Right lobe of liver (tissue), 6 donors: ENCODE data around the gene ACBD6. TPM values are rescaled to one million over a fixed set of nuclear protein-coding genes. Genes with fewer than 3 reads are reported as not detected.

ENCODE experiments used
- ATAC-seq, 4 donors: fragments of 200-7000 bp; cut with Tn5 transposase; one replicate each; pipeline ENCODE4 v1.9.1; 2020; ENCODE audit warnings: mild to moderate bottlenecking in 4 of 4, moderate library complexity in 4 of 4
- DNase-seq, 3 donors: peaks; one replicate each; pipeline ENCODE4 v3.0.0-alpha.2; 2020
- H3K27ac ChIP-seq, 3 donors: fragments of 200-600 bp; one replicate each; pipeline ENCODE4 v1.8.0; 2022
- H3K27me3 ChIP-seq, 2 donors: fragments of 200-600 bp; one replicate each; pipeline ENCODE4 v1.8.0; 2022
- H3K36me3 ChIP-seq, 4 donors: fragments of 200-600 bp; sonication (generic) in 1 of 4; one replicate each; pipeline versions ENCODE4 v1.5.1 to v1.8.0; 2017 to 2022; ENCODE audit warnings: control low read depth in 1 of 4
- H3K4me1 ChIP-seq, 4 donors: fragments of 200-600 bp; sonication (generic) in 1 of 4; one replicate each; pipeline versions ENCODE4 v1.5.1 to v1.8.0; 2017 to 2022; ENCODE audit warnings: control low read depth in 1 of 4
- H3K4me3 ChIP-seq, 3 donors: fragments of 200-600 bp; one replicate each; pipeline ENCODE4 v1.8.0; 2022
- H3K9me3 ChIP-seq, 4 donors: fragments of 200-600 bp; sonication (generic) in 1 of 4; one replicate each; pipeline versions ENCODE4 v1.5.1 to v1.8.0; 2017 to 2022; ENCODE audit warnings: control low read depth in 1 of 4
- POLR2A ChIP-seq: fragments of 450-650 bp; IDR thresholded peaks from one replicate; pipeline ENCODE4 v1.6.1; 2017; ENCODE audit warnings: antibody characterized with exemption, mild to moderate bottlenecking
- WGBS: methylation state at CpG from one replicate; pipeline ENCODE4 v1.1.6; 2018; ENCODE audit warnings: low coverage, low lambda C conversion rate; ENCODE audit not compliant: insufficient coverage; ENCODE audit errors: missing lambda C conversion rate; 5-methylcytosine and 5-hydroxymethylcytosine counted together
- intact Hi-C, 2 donors: fragments of 100-400 bp; cut with DNase I; formaldehyde crosslinking; loops; one replicate each; pipeline versions ENCODE4 v1.11.2 to v1.14.1; 2022
- total RNA-seq, 6 experiments: library from RNA; depleted of rRNA in 2 of 6; stranded (reverse); fragments of >200 nt in 2 of 6; fragmentation: NEBNext Ultra II Directional in 3 of 6; extraction: Animal tissue kit (Norgen Biotek cat#: 25700) in 3 of 6; gene quantifications; one replicate each; pipeline versions ENCODE4 v1.1.0 to v1.2.4, GENCODE V29; 2016 to 2023
- TF ChIP-seq, protein P1 (sequence below), 4 donors: fragments of 200-600 bp in 3 of 4; fragments of 450-650 bp in 1 of 4; IDR thresholded peaks; one replicate each; pipeline versions ENCODE4 v1.5.1 to v1.8.0; 2016 to 2022; ENCODE audit warnings: antibody characterized with exemption in 4 of 4, mild to moderate bottlenecking in 2 of 4
- donor health status: DM: no; HTN: yes; CAD: no.
- donor health status: DM: no; HTN: no; CAD: no.
- donor health status: DM: no; HTN: no; CAD: no.
- donor health status: DM: no; HTN: yes; CAD: no.
- donor health status: DM: no; HTN: yes; CAD: no.

ACBD6 gene
- total RNA-seq, 6 experiments from 2014 or later: 9.5 to 18.9 (median 11.5) TPM

DNA sequence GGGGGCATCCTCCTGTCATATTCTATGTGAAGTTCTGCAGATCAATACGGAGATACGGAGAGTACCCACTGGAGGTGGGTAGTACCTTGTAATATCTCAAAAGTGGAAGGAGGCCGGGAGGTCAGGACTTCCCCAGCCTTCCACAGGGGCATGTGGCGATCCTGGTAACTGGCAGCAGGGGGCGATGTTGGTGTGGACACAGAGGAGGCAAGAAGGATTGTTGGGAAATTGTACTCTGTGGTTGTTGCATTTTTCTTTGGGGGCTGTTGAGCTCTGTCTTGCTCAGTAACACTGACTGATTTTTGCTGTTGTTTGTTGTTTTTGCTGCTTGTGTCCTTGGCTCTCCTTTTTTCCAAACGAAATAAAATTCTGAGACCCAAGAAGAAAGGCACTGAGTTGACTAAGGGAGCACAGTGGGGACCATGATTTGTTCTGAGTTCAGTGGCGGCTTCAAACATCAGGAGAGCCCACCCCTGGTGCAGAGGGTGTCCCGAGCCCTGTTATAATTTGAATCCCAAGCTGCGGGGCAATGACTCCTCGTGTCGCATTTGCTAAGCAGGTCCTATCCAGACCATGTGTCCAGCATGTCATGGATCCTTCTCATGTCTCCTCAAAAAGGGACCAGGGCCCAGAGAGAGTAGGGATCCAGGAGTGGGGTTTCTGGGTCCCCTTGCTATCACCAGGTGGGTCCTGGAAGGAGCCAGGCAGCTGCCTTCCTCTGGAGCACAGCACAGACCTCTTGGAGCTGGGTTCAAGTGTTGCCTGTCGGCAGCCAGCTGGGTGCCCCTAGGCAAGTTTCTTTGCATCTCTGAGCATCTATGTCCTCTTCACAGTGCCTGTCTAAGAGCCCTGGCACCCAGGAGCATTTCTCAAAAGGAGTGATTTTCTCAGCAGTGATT lies 249.5 kb downstream of the ACBD6 start:
- H3K36me3 ChIP-seq: no peaks in the 10 kb centered on the region
- TF ChIP-seq, protein P1, sequence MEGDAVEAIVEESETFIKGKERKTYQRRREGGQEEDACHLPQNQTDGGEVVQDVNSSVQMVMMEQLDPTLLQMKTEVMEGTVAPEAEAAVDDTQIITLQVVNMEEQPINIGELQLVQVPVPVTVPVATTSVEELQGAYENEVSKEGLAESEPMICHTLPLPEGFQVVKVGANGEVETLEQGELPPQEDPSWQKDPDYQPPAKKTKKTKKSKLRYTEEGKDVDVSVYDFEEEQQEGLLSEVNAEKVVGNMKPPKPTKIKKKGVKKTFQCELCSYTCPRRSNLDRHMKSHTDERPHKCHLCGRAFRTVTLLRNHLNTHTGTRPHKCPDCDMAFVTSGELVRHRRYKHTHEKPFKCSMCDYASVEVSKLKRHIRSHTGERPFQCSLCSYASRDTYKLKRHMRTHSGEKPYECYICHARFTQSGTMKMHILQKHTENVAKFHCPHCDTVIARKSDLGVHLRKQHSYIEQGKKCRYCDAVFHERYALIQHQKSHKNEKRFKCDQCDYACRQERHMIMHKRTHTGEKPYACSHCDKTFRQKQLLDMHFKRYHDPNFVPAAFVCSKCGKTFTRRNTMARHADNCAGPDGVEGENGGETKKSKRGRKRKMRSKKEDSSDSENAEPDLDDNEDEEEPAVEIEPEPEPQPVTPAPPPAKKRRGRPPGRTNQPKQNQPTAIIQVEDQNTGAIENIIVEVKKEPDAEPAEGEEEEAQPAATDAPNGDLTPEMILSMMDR (IDR thresholded peaks at IDR 0.05): peak; percentile 84 to 85 (median 85)
- TF ChIP-seq POLR2A: no peak
- peak; percentile 78 to 82 (median 81) for DNase-seq
- H3K27ac ChIP-seq: no peak overlapping the region
- ATAC-seq: peak; percentile 80 to 94 (median 90)
- no peaks in the 10 kb centered on the region for H3K27me3 ChIP-seq
- H3K4me3 ChIP-seq: no peak overlapping the region
- no peaks in the 10 kb centered on the region for H3K4me1 ChIP-seq
- WGBS: 41% methylated on average over 6 of the region's 12 CpGs
- intact Hi-C loops: loop anchor here (5.0 to 10.0 kb wide), 3 partner anchors 162 to 232 kb away; no protein-coding TSS in a partner anchor
- H3K9me3 ChIP-seq: no peaks in the 10 kb centered on the region

DNA sequence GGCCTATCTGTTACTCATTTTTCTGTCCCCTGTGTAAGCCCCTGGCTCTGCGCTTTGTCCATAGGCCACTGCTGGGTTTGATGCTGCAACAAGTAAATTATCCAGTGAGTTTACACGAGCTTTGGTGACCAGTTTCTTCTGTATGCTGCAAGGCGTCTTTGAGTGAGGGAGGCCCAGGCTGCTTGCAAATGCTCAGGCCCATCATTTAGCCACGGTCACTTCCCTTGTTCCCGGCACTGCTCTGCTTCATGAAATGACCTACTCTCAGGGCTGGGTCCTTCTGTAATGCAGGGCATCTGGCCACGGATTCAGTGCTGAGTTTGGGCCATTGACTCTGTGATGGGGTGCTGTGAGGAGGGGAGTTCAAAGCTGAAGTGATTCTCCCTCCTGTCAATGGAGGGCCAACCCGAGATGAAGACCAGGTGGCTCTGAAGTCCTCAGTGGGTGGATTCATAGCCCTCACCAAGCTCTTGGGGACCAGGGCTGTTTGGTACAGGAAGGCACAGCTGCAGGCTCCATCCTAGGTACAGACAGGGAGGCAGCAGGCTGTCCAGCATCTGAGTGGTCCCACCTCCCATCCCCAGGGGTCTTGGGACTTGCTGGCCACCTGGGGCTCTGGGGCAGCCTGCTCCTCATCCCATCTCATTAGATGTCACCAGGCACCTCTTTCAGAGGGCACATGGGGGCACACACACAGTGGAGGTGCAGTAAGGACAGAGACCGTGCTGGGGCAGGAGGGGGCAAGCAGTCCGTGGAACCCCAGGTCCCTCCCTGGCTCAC lies 250.7 kb downstream of the ACBD6 start:
- TF ChIP-seq, protein P1 (IDR thresholded peaks at IDR 0.05): no peak
- TF ChIP-seq POLR2A: no peak
- 67% methylated on average over 5 of the region's 9 CpGs for WGBS
- DNase-seq (peak in 1 of 3 donors; percentile 18), ATAC-seq (no peak)
- Histone ChIP-seq H3K27me3 (no peaks in the 10 kb centered on the region), H3K9me3 (no peaks in the 10 kb centered on the region), H3K36me3 (no peaks in the 10 kb centered on the region), H3K4me1 (no peaks in the 10 kb centered on the region), H3K4me3 (no peak overlapping the region), H3K27ac (no peak overlapping the region)
- intact Hi-C loops: loop anchor here (5.0 to 10.0 kb wide), 3 partner anchors 163 to 233 kb away; no protein-coding TSS in a partner anchor

DNA sequence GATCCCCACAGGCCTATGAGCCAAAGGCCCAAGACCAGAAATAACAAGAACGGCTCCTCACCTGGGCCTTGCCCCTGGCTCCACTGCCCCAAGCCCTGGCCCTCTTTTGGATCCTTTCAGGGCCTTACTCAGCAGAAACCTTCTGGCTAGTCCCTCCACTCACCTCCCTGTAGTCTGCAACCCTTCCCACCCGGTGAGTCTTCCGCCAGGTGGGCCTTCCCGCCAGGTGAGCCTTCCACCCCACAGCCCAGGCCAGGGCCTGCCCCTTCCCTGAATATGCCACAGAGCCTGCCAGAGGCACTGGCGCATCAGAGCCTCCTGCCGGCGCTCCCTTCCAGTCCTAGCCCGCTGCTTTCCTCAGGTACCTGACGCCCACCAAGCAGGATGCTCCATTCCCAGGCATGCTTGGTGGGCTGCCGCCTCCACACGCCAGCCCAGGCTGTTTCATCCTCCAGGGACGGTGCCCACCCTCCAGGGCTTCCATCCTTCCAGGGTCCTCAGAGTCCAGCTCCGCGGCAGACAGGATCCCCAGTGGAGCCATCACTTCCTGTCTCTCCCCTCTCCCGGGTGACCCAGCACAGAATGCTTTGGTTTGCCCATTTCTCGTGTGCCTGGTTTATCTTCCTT lies 251.4 kb downstream of the ACBD6 start:
- no peaks in the 10 kb centered on the region for H3K36me3 ChIP-seq
- TF ChIP-seq, protein P1 (IDR thresholded peaks at IDR 0.05): no peak
- TF ChIP-seq POLR2A: no peak
- no peaks in the 10 kb centered on the region for H3K4me1 ChIP-seq
- H3K27ac ChIP-seq: no peak overlapping the region
- no peak overlapping the region for H3K4me3 ChIP-seq
- no peak for ATAC-seq
- 52% methylated on average over 4 of the region's 16 CpGs for WGBS
- H3K27me3 ChIP-seq: no peaks in the 10 kb centered on the region
- DNase-seq: peak in 1 of 3 donors; percentile 41
- intact Hi-C loops: loop anchor here (5.0 to 10.0 kb wide), 3 partner anchors 164 to 234 kb away; no protein-coding TSS in a partner anchor
- H3K9me3 ChIP-seq: no peaks in the 10 kb centered on the region

DNA sequence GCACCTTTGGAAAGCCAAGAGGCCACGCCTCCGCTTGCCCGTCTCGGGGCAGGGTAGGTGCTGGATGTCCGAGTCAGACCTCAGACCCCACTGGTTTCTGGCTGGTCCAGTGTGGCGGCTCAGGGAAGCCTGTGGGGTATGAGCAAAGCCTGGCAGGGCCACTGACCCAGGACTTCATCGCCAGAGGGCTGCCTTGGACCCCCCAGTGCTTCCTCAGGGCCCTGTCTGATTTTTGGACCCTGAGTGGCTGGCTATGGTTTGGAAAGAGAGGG lies 251.9 kb downstream of the ACBD6 start:
- no peaks in the 10 kb centered on the region for H3K9me3 ChIP-seq
- H3K27ac ChIP-seq: no peak overlapping the region
- intact Hi-C loops: loop anchor here (5.0 to 10.0 kb wide), 3 partner anchors 164 to 234 kb away; no protein-coding TSS in a partner anchor
- ATAC-seq (no peak), DNase-seq (no peak)
- no peaks in the 10 kb centered on the region for H3K4me1 ChIP-seq
- TF ChIP-seq, protein P1 (IDR thresholded peaks at IDR 0.05): no peak
- TF ChIP-seq POLR2A: no peak
- no CpG with 5 or more reads among the region's 7 CpGs for WGBS
- no peak overlapping the region for H3K4me3 ChIP-seq
- H3K36me3 ChIP-seq: no peaks in the 10 kb centered on the region
- H3K27me3 ChIP-seq: no peaks in the 10 kb centered on the region
